CD4-positive, alpha-beta T cell (primary cell): ENCODE results near the gene TBC1D9B. TPM values are rescaled to one million over a fixed set of nuclear protein-coding genes. Genes with fewer than 3 reads are reported as not detected.
A peak's percentile ranks its signal among the peaks of the same experiment; 100 is the strongest.

Experiments
- ATAC-seq: fragments of 200-7000 bp; cut with Tn5 transposase; one replicate; pipeline ENCODE4 v1.10.0; 2022; ENCODE audit warnings: mild to moderate bottlenecking; ENCODE audit not compliant: poor library complexity
- CTCF ChIA-PET: fragments of 350-600 bp; sonication (Branson Sonifier 250); formaldehyde crosslinking; loops from one replicate; lab custom pipeline; 2021; ENCODE audit warnings: antibody characterized with exemption, inconsistent platforms; lab: Charles Lee
- POLR2A ChIA-PET: fragments of 350-600 bp; sonication (Branson Sonifier 250); formaldehyde crosslinking; loops from one replicate; lab custom pipeline; 2021; ENCODE audit warnings: antibody characterized with exemption, inconsistent platforms; lab: Charles Lee
- DNase-seq, 14 experiments: peaks; one replicate each; pipeline ENCODE4 v3.0.0-alpha.2; 2013 to 2020; ENCODE audit warnings: mixed read lengths in 2 of 14
- H3K27ac ChIP-seq, 2 donors: one replicate each; pipeline versions ENCODE4 v1.5.1 to v1.7.0; 2013; ENCODE audit warnings: low read length in 2 of 2, low read depth in 1 of 2, mild to moderate bottlenecking in 1 of 2
- H3K27me3 ChIP-seq, 2 experiments: 1 replicate in 1 of 2; 2 replicates in 1 of 2; pipeline versions ENCODE4 v1.6.1 to v1.7.0; 2013; ENCODE audit warnings: low read length in 2 of 2, control low read depth in 1 of 2, mild to moderate bottlenecking in 1 of 2, moderate library complexity in 1 of 2; ENCODE audit not compliant: insufficient read depth in 2 of 2, control insufficient read depth in 1 of 2
- H3K36me3 ChIP-seq: one replicate; pipeline ENCODE4 v1.6.1; 2013; ENCODE audit warnings: low read length, control low read depth; ENCODE audit not compliant: insufficient read depth
- H3K4me1 ChIP-seq: one replicate; pipeline ENCODE4 v1.6.1; 2013; ENCODE audit warnings: low read length, control low read depth; ENCODE audit not compliant: insufficient read depth
- H3K4me3 ChIP-seq: one replicate; pipeline ENCODE4 v1.5.1; 2013; ENCODE audit warnings: mild to moderate bottlenecking, low read length, moderate library complexity
- H3K9me3 ChIP-seq, 2 experiments: 1 replicate in 1 of 2; 2 replicates in 1 of 2; pipeline versions ENCODE4 v1.6.1 to v1.7.0; 2013; ENCODE audit warnings: low read length in 2 of 2, mild to moderate bottlenecking in 2 of 2, control low read depth in 1 of 2, moderate library complexity in 1 of 2; ENCODE audit not compliant: control insufficient read depth in 1 of 2, insufficient read depth in 1 of 2
- H3K27ac Mint-ChIP-seq: one replicate; pipeline ENCODE4 v1.8.0; 2020; ENCODE audit warnings: mixed read lengths
- H3K27me3 Mint-ChIP-seq: one replicate; pipeline ENCODE4 v1.8.0; 2021; ENCODE audit warnings: mixed read lengths
- H3K36me3 Mint-ChIP-seq: one replicate; pipeline ENCODE4 v1.8.0; 2021; ENCODE audit warnings: low read depth, mixed read lengths
- H3K4me1 Mint-ChIP-seq: one replicate; pipeline ENCODE4 v1.8.0; 2021; ENCODE audit warnings: low read depth, mixed read lengths
- H3K4me3 Mint-ChIP-seq: one replicate; pipeline ENCODE4 v1.8.0; 2020; ENCODE audit warnings: mild to moderate bottlenecking, mixed read lengths
- H3K9me3 Mint-ChIP-seq: one replicate; pipeline ENCODE4 v1.8.0; 2020; ENCODE audit warnings: mixed read lengths
- intact Hi-C, 2 experiments: fragments of 100-400 bp; cut with DNase I in 1 of 2; cut with micrococcal nuclease in 1 of 2; formaldehyde crosslinking; loops; one replicate each; pipeline versions ENCODE4 v1.15.1 to v1.9.0; 2023 to 2025; cut with DNase I, micrococcal nuclease
- total RNA-seq, 174 experiments: library from RNA in 2 of 174; stranded (reverse) in 2 of 174; gene quantifications; one replicate each; pipeline ENCODE4 v1.2.3 and lab custom pipeline; 2021 to 2026
- TF ChIP-seq, protein P1 (sequence below): fragments of 200-600 bp; IDR thresholded peaks from one replicate; pipeline ENCODE4 v1.8.0; 2022; ENCODE audit warnings: antibody characterized with exemption, mild to moderate bottlenecking

The TBC1D9B gene
- total RNA-seq, 2 experiments from 2014 or later = 67.5 to 71.8 TPM

DNA sequence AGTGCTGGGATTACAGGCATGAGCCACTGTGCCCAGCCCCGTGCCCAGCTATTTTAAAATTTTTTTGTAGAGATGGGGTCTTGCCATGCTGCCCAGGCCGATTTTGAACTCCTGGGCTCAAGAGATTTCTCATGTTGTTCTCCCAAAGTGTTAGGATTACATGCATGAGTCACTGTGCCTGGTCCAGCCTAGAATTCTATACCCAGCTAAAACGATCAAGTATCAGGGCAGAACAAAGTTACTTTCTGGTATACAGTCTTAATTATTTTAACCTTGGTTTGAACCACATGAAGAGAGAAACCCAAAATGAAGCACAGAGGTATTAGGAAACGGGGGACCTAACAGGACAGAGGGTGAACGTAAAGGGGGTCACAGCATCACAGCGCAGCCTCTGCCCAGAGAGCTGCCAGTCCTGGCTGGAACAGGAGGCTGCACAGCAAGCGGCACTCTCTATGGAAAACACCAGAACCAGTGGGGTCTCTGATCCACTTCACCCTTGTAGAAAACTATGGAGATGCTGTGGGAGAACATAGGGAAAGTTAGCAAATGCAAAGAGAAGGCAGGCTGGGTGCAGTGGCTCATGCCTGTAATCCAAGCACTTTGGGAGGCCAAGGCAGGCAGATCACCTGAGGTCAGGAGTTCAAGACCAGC, 76.8 kb downstream of the TBC1D9B start:
- H3K27ac Mint-ChIP-seq = no peak overlapping the region
- peaks cover 9% of the 10 kb centered on the region for H3K4me1 ChIP-seq
- no peak overlapping the region for H3K27ac ChIP-seq
- peaks cover 89% of the 10 kb centered on the region for H3K36me3 Mint-ChIP-seq
- intact Hi-C loops = no loop called here
- H3K4me1 Mint-ChIP-seq = peaks cover 13% of the 10 kb centered on the region
- no peak overlapping the region for H3K4me3 ChIP-seq
- CTCF ChIA-PET = interaction anchor here (1.3 kb wide), 1 partner anchor 29 kb away, joined by 3 read pairs; no protein-coding TSS in a partner anchor
- peaks cover 65% of the 10 kb centered on the region for H3K36me3 ChIP-seq
- TF ChIP-seq, protein P1, sequence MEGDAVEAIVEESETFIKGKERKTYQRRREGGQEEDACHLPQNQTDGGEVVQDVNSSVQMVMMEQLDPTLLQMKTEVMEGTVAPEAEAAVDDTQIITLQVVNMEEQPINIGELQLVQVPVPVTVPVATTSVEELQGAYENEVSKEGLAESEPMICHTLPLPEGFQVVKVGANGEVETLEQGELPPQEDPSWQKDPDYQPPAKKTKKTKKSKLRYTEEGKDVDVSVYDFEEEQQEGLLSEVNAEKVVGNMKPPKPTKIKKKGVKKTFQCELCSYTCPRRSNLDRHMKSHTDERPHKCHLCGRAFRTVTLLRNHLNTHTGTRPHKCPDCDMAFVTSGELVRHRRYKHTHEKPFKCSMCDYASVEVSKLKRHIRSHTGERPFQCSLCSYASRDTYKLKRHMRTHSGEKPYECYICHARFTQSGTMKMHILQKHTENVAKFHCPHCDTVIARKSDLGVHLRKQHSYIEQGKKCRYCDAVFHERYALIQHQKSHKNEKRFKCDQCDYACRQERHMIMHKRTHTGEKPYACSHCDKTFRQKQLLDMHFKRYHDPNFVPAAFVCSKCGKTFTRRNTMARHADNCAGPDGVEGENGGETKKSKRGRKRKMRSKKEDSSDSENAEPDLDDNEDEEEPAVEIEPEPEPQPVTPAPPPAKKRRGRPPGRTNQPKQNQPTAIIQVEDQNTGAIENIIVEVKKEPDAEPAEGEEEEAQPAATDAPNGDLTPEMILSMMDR = no peak
- H3K27me3 ChIP-seq = no peaks in the 10 kb centered on the region
- ATAC-seq (no peak), DNase-seq (no peak)
- POLR2A ChIA-PET = interaction anchor here (0.8 to 2.4 kb wide), 3 partner anchors 10 to 28 kb away, joined by 3 to 7 read pairs (median 3); partner anchors contain the start of genes MRNIP and SQSTM1
- no peak overlapping the region for H3K4me3 Mint-ChIP-seq
- H3K9me3 ChIP-seq = no peaks in the 10 kb centered on the region
- H3K9me3 Mint-ChIP-seq = no peaks in the 10 kb centered on the region
- H3K27me3 Mint-ChIP-seq = no peaks in the 10 kb centered on the region

DNA sequence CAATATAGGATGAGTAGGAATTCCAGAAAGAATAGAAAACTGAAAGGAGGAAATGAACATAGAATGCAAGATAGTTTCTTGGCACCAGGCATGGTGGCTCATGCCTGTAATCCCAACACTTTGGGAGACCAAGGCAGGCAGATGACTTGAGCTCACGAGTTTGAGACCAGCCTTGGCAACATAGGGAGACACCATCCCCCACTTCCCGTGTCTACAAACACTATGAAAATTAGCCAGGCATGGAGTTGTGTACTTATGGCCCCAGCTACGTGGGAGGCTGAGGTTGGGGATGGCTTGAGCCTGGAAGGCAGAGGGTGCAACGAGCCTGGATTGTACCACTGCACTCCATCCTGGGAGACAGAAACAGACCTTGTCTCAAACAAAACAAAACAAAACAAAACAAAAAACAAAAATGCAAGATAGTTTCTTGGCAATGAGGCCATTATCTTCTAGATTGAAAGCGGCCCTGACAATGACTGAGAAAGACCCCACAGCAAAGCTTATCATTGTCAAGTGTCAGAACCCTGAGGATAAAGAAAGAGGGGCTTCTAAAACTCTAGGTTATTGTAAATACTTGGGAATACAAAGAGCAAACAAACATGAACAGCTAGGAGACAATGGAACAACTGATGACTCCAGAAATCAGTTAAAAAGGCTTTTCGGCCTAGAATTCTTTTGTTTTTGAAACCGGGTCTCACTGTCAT, 77.8 kb downstream of the TBC1D9B start:
- peaks cover 16% of the 10 kb centered on the region for H3K4me1 Mint-ChIP-seq
- DNase-seq (no peak), ATAC-seq (no peak)
- Histone ChIP-seq H3K4me3 (no peak overlapping the region), H3K9me3 (no peaks in the 10 kb centered on the region), H3K27ac (no peak overlapping the region), H3K4me1 (peaks cover 8% of the 10 kb centered on the region), H3K27me3 (no peaks in the 10 kb centered on the region), H3K36me3 (peaks cover 76% of the 10 kb centered on the region)
- ChIA-PET POLR2A (interaction anchor here (0.9 to 2.4 kb wide), 2 partner anchors 9 to 29 kb away, joined by 3 to 7 read pairs; partner anchors contain the start of genes MRNIP and SQSTM1), CTCF (interaction anchor here (1.3 kb wide), 1 partner anchor 28 kb away, joined by 3 read pairs; no protein-coding TSS in a partner anchor)
- no peak overlapping the region for H3K27ac Mint-ChIP-seq
- H3K36me3 Mint-ChIP-seq = peaks cover 92% of the 10 kb centered on the region
- TF ChIP-seq, protein P1 = no peak
- no peak overlapping the region for H3K4me3 Mint-ChIP-seq
- no peaks in the 10 kb centered on the region for H3K27me3 Mint-ChIP-seq
- H3K9me3 Mint-ChIP-seq = no peaks in the 10 kb centered on the region
- intact Hi-C loops = no loop called here

DNA sequence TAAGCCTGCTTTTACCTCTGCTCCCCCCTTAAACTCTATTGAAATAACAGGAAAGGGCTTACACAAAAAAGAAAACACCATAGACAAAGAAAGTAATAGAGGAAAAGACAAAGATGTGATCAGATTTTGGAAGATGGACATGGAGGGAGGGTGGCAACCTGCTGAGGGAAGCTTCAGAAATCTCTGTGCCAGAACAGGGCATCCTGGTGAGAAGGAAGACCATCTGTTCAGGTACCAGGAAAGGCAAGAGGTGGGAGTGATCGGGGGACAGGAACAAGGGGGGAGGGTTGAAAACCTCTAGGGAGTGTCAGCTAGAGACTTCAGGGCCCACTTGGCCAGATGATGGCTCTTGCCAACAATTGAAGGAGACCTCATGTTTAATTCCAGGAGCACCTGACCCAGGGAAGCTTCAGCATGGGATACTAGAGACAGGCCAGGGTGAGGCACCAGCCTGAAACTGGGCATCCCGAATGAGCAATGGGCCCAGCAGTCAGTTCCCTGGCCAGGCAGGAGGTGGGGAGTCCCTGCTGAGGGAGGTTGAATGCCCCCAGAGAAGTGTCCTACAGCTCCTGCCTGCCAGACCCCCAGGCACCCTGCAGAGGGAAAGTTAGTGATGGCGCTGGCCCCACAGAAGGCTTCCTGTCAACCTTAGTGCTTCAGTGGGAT, 78.8 kb downstream of the TBC1D9B start:
- ChIA-PET POLR2A (interaction anchor here (2.4 kb wide), 1 partner anchor 8 kb away, joined by 7 read pairs; the partner anchor contains the start of gene SQSTM1), CTCF (interaction anchor here (0.6 kb wide), 1 partner anchor 220 kb away, joined by 3 read pairs; no protein-coding TSS in a partner anchor)
- Mint-ChIP-seq H3K4me1 (peaks cover 21% of the 10 kb centered on the region), H3K36me3 (peaks cover 99% of the 10 kb centered on the region), H3K27me3 (no peaks in the 10 kb centered on the region), H3K9me3 (no peaks in the 10 kb centered on the region), H3K4me3 (no peak overlapping the region), H3K27ac (peak overlapping the region; percentile 40)
- Histone ChIP-seq H3K9me3 (no peaks in the 10 kb centered on the region), H3K36me3 (peaks cover 82% of the 10 kb centered on the region), H3K4me1 (peaks cover 15% of the 10 kb centered on the region), H3K4me3 (no peak overlapping the region), H3K27ac (peak overlapping the region in 1 of 2 donors; percentile 15), H3K27me3 (no peaks in the 10 kb centered on the region)
- DNase-seq (no peak), ATAC-seq (no peak)
- intact Hi-C loops = no loop called here
- TF ChIP-seq, protein P1 = no peak
